NCI-H1694 treated with DMSO at 0.1 percent for 48 hours (cell line): Measurements from ENCODE around the gene HOXD8.

ENCODE experiments used
- DNase-seq: peaks from one replicate; lab custom pipeline; 2025; lab: John Stamatoyannopoulos, UW

Gene HOXD8

DNA sequence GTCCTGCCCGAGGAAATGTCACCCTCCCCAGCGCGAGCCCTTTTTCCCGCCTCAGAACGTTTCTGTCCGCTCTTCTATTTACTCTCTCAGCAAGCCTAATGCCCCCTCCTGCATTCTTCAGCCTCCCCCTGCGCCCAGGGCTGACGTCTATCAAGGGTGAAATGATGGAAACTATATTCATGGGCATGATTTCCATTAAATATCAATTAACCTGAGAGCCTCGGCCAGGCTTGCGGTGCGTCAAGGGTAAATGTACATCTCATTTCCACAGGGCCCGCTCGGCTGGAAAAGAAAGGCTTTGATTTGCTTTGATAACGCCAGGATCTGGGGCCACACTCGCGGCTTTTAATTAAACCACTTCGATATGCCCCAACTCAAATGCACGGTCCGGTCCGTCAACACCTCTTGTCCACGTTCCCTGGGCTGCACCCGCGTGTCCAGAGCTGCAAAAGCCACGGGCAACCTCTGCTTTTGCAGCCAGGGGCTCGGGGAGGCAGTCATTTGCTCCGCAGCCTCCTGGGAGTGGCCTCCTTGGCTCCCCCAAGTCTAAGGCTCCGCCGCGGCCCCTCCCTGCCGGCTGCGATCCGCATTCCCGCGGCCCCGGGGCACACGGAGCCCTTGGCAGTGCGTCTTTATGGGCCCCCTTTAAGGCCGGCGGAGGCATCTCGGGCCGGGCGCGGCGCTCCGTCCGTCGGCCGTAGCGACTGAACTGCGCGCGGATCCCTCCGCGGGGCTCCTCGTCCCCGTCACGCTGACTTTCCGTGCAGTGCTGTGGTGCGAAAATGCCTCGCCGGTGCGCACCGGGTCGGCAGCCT lies at the start of gene HOXD8:
HOXD8 (plus strand) TSS at position 724 of the 815 bp plus-strand sequence. CDS start 662 bp downstream, outside the sequence.
- peak; percentile 58 for DNase-seq

DNA sequence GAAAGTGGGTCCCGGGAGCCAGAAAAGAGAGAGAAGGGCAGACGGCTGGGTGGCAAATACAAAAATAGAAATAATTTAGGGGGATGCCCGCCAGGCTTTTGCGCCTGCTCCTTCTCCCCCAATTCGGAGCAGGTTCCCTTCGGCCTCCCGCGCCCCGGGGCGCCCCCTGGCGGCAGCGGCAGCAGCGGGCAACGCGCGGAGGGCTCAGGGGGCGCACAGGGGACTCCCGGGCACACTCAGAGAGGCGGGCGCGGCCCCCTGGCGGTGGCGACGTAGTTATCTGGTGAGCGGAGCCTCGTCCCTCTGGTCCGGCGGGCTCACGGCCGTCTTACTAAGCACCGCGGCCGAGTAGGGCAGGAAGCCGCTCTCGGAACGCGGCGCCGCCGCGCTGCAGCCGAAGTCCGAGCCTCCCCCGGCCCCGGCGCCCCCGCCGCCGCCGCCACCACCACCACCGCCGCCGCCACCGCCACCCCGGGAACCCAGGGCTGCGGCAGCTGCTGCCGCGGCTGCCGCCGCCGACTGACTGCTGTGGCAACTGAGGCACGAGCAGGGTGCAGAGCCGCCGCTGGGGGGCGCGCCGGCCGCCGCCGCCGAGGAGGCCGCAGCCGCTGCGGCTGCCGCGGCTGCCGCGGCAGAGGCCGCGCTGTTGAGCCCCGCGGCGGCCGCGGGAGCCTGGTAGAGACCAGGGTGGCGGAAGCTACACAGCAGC lies 49.5 kb upstream of the HOXD8 start:
- peak; percentile 87 for DNase-seq

DNA sequence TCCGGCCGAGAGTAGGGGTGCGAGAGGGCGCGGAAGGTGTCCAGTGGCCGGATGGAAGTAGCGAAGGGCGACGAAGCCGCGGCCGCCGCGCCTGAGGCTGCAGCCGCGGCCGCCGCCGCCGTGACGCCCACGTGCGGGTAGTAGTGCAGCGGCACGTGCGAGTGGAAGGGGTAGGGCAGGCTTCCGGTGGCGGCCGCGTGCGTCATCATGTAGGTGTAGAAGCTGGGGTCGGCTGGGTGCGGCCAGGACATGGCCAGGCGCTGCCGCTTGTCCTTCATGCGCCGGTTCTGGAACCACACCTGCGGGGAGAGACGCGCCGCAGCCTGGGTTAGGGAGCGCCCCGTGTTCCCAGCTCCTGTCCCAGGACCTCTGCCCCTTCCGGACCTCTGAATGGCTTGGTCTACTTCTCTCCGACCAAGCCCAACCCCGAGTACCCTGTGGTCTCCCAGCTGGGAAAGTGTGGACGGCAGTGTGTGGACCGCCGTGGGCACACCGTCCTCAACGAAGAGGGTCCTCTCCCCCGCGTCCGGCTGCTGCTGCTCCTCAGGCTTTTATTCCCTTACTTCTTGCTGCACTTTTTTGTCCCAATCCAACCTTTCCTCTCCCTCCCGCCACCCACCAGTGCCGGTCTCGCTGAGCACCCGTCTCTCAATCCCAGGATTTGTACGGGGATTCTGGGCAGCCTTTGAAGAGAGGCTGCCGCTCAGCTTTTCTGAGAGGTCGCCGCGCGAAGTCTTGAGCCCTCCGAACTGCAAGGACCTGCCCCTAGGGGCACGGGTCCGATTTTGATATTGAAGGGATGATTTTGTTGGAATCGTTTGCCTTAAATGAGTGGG lies 48.7 kb upstream of the HOXD8 start:
- DNase-seq: no peak

DNA sequence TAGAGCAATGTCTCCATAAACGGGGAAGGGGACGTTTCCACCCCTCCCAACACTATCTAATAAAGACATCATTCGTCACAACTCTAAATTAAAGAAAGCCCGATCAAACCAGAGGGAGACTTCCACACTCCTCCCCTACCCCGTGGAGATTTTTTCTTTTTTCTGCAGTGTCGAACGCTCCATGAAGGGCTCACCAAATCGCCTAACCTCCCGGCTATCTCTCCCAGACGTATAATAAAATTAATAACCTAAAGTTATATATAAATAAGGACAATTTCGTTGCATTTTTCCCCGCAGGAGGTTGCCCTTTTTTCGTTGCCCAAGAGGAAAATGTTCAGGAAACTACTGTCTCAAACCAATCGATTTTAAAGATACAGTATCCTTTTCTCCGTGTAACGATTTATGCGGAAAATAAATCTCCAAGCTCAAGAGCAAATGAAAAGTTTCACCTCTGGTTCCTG lies 48.1 kb upstream of the HOXD8 start:
- no peak for DNase-seq

DNA sequence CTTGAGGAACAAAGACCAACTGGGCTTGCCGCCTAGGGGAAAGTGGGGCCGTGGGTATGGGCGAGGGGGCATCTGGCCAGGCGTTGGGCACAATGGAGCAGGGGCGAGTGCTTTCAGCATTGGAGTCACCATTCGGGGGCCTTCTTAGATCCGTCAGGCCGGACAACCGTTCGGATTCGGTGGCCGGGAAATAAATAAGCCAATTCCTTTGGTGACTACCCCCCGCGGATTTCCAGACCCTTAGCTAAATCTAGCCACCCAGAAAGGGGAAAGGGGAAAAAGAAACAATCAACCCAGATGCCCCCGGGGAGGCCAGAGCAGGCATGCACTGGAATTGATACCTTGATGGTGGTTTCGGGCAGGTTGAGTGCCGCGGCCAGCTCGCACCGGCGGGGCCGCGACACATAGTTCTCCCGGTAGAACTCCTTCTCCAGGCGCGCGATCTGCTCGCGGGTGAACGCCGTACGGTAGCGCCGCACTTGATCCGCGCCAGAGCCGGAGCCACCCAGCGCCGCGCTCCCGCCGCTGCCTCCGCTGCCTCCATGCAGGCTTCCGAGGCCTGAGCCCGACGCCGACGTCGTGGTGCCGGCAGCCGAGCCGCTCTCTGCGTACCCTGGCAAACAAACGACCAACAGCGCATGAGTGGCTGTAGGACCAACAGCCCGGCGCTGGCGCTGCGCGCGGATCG lies 47.5 kb upstream of the HOXD8 start:
- no peak for DNase-seq

DNA sequence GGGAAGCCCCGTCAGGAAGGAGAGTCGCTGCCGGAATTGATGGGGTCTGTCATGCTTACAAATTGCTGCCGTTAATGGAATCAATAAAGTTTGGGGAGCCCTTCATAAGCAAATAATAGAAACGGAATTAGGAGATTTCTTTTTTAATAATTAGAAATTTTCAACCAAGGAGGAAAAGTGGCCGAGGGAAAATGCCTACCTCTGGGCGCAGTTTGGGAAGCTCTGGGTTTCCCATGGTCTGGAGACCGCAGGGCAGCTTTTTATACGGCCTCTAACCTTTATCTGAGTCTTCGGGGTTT lies 47.0 kb upstream of the HOXD8 start:
- DNase-seq: no peak

DNA sequence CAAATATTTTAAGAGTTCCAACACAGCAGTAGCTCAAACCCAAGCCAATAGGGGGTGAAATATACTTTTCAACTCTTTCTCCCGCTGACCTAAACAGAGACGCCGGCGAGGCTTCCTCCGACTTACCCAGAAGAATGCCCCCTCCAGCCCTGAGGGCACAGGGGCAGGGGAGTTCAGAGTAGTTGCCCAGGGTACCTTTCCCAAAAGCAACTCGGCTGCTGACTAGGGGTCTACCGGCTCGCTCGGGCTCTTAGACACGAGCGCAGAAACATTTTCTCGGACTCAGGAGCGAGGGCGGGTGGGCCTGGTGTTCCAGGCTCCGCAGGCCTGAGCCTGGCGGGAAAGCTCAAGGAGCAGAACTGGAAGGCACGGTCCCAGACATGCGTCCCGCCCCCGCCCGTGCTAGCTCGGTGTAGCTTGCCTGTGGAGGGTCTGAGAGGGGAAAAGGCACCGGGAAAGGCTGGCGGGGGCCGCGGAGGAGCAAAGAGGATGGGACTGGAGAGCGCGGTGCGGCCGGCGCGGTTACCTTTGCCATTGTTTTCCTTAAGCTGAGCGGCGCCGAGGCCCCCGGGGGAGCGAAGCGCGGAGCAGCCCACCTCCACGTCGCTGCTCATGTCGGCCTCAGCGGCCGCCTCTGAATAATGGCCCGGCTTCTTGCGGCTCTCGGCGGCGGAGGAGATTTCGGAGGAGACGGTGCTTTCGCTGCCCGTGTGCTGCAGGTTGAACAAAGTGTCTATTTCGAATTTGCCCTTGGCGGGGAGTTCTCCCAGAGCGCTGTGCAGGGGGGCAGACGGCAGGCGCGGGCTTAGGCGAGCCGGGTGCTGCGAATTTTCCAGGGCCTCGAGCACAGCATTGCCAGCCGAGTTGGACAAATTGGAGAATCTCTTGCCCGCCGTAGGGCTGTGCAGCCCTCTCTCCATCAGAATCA lies 46.4 kb upstream of the HOXD8 start:
- no peak for DNase-seq

DNA sequence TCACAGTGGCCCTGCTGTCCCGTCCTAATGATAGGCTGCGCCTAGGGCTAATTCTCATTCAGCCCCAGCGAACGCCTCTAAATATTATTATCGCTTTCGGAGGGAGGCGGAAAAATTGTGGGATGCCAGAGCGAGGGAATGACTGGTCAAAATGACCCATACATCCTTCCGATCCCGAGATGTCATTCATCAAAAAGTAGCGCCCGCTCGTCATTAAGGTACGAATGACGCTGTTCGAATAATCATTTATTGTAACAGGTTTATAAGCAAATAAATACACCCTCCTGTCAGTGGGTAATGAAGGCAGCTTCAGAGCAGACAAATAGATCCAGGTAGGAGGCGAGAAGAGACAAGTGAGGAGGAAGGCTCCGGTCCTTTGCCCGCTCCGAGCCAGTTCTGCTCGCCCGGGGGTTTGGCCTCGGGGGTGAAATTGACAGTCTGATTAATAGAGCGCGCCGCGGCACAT lies 45.7 kb upstream of the HOXD8 start, which contains the start of gene EVX2:
EVX2 (minus strand) TSS at position 167 of the 466 bp plus-strand sequence. CDS start 186 bp downstream, outside the sequence.
- no peak for DNase-seq

DNA sequence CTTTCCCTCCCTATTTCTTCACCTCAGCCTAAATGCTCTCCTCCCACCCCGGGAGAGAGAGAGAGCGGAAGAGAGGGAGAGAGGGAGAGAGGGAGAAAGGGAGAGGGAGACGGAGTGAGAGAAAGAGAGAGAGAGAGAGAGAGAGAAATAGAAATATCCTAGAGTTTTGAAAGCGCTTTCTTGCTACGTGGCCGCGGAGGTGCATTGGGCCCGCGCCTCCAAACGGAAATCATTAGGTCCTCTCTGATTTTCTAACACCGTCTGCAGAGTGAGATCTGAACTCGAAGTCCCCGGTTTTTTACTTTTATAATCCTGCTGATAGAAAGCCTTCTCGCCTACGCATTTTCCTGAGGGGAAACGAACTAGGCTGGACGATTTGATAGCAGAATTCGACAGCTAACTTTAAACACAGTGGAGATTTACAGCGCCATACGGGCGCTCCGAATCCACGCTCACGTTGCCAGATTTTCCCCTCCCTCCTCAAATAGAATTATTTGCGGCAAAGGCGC lies 44.8 kb upstream of the HOXD8 start:
- no peak for DNase-seq

DNA sequence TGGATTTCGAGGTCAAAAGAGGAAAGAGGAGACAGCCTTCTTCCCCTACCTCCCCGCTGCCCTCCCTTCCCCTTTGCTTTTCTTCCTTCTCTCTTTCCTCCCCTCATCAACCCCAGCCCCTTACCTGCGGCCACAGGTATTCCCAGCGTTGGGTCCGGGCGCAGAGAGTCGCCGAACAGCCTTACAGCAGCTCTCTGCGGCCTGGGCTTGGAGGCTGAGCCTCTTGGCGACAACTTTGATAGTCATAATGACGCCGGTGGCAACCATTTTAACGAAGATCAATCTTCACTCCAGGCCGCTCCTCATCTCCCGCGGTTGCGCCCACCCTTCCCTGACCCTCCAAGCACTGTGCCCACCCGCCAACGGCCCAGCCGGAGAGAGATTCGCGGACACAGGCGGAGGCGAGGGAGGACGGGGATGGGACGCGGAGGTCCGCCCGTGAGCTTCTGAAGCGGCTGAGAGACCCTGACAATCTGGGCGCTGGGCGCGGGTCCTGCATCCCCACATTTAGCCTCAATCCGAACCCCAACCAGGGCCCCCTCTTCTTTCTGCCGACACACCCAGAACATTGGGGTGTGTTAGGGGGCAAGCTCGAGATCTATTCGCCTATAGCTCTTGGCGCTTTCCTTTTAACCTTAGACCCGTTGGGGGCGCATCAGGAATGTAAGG lies 44.3 kb upstream of the HOXD8 start:
- no peak for DNase-seq

DNA sequence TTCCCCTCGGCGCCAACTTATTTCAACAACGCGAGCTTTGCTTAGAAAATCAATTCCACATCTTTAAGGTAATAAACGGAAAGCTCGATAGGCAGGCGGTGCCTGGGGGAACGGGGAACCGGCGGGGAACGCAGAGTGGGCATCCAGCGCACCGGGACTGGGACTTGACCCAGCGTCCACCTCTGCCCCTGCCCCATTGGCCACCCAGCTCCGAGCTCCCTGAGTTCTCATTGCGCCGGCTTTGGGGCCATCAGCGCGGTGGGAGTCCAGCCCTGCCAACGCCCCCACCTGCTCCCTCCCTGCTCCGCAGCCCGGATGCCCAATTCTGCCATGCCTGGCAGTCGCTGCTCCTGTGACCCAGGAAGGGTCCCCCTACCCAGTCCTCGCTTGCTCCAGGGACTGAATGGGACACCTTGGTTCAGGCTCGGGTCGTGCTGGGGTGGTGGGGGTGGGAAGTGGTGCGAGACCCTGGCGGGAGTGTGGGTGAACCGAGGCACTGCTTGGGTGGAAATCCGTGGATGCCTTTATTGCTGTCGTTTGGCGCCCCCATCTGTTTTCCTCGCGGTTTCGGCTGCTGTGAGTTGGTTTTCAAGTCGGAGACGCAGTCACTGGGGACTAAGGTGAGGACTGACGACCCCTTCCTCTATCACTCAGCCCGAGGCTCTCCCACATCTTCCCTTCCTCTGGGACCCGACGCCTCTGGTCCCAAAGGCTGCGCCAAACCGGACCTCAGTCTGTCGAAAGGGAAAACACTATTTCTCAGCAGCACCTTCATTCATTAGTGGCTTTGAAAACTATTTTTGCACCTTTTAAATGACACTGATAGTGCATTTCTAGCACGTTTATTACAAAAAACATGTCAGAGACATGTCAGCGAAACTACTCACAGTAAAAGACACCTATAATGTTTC lies 43.4 kb upstream of the HOXD8 start:
- DNase-seq: peak; percentile 60

DNA sequence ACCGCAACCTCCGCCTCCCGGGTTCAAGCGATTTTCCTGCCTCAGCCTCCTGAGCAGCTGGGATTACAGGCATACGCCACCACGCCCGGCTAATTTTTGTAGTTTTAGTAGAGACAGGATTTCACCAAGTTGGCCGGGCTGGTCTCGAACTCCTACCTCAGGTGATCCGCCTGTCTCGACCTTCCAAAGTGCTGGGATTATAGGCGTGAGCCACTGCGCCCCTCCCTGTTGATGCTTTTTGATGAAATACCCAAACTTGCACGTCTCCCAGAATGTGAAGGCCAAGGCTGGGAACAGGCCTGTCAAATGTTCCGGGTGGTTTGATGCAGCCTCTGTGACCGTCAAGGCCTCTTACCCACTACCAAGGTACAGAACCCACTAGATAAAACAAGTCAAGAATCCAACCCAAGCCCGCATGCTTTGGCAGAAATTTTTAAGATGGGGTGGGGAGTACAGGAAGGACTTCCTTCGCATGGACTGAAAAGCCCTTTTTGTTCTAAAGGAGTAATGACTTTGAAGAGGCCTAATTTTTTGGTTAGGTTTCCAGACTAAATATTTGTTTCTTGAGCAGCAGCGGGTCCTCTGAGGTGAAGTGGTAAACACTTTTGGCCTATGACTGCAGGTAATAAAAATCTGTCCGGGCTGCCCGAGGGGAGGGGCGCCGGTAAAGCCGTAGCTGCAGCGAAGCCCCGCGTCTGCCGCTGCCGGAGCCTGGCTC lies 42.0 kb upstream of the HOXD8 start:
- no peak for DNase-seq

DNA sequence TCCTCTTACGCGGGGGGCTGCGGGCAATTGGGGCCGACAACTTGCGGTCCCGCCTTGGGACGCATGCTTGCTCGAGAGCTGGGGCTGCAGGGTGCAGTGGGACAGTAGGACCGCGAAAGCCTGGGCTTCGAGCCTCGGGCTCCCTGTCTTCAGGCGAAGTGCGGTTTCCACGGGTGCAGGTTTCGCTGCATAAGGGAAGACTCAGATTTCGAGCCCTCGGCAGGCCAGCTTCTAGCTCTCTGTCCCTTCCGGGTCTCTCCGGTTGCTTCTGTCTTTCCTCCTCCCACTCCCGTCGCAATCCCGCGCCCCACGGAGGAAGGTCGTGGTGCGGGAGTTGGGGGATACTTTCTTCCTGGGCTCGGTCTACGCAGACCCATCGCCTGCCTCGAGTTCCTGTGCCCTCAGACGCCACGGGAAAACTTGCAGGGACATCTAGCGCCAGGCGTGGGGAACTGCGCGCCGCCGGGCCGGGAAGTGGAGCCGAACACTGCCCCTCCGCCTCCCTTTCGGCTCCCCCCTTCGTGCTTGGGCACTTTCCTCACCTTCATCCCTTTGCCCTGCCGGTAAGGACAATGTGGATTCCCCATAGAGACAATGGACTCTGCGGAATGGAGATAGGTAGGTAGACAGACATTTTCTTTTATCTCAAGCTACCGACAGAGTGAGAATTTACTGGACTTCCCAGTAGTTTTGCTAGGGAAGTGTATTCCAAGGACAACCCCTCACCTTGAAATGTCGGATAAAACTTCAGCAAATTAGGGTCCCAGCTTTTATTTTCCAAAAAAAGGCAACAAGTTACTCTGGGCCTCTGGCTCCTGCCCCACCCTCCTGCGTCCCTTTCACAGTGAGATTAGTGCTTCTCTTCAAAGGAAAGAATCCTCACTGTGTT lies 41.2 kb upstream of the HOXD8 start:
- DNase-seq: peak; percentile 38

DNA sequence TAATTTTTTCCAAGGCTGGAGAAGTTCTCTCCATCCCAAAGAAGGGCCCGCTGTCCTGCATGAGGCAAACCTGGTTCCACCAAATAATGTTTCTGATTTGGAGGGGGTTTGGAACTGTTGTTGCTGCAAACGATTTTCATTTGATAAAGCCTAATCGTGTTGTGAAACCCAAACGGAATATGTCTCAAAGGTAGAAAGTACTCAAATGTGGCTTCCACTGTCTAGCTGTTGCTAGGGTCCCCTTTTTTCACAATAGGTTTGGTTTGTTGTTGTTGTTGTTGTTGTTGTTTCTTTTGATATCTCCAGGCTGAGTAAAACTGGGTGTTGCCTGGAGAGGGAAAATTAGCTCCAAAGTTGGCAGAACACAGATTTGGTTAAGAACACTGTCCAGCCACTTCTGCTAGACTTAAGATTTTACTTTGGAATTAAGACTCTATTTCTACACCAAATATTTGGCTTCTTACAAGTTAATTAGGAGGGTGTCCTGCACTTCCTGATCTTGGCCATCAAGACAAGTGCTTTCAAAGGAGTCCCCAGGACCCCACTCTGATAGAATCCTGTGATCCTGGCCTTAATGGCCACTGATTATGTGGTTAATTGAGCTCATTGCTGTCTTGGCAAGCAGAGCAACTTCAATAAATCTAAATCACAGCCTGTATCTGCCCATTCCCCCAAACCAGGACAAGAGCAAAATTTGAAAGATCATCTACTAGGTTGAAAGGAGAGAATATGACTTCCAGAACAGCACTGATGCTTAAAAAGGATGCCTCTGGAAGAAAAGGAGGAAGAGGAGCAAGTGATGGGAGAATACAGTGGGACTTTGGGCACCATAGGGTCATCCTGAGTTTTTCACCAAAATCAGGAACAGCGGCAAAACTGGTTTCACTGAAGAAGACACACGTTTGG lies 40.3 kb upstream of the HOXD8 start:
- no peak for DNase-seq

DNA sequence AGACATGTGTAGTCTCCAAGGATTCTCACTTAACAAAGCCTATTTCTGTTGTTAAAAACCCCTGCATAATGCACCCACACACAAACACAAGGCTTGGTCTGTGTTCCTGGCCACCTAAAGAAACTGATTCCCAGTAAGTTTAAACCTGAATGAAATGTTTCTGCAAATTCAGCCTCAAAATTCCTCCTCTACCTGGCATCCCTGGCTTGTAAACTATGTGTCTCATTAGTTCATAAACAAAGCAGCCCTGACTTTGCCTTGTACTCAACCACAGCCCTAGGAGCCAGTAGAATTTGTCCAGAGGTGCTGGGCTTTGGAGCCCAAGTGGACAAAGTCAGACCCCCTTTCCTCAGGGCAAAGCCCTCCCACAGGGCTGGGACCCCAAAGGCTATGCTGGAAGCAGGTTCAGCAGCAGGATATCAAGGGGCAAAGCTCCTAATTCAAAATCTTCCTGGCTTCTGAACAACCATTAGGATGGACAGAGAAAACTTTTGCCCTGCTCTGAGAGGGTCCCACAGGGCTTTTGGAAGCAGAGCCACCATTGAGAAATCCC lies 39.6 kb upstream of the HOXD8 start:
- DNase-seq: no peak

DNA sequence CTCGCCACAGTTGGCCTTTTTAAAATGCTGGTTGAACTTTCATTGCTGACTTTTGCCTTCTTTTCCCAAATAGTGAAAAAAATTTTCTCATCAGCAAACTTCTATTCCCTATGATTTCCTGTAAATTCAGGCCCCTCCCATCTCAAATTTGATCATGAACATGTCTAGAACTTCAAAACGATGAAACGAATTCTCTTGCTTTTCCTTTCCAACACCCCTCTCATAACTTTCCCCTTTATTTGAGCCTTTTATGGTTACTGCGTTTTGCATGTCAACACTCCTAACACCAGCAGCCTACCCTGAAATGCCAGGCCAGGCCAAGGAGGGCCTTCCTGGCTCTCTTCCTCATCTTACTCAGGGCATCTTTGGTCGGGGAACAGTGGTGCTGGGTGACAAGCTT lies 38.6 kb upstream of the HOXD8 start:
- no peak for DNase-seq
